Stomach smooth muscle (tissue), 2 donors: ENCODE data around the gene THOC6.

Source experiments
- H3K27ac ChIP-seq: one replicate; pipeline ENCODE4 v1.7.0; 2013; ENCODE audit warnings: mild to moderate bottlenecking, low read length, inconsistent platforms
- H3K27me3 ChIP-seq, 2 donors: one replicate each; pipeline ENCODE4 v1.7.0; 2013; ENCODE audit warnings: low read length in 2 of 2; ENCODE audit not compliant: insufficient read depth in 2 of 2, control insufficient read depth in 1 of 2
- H3K36me3 ChIP-seq, 2 donors: one replicate each; pipeline ENCODE4 v1.7.0; 2013; ENCODE audit warnings: low read length in 2 of 2; ENCODE audit not compliant: control insufficient read depth in 2 of 2, insufficient read depth in 2 of 2
- H3K4me1 ChIP-seq: one replicate; pipeline ENCODE4 v1.7.0; 2013; ENCODE audit warnings: low read length; ENCODE audit not compliant: control insufficient read depth, insufficient read depth
- H3K4me3 ChIP-seq, 2 donors: one replicate each; pipeline ENCODE4 v1.7.0; 2013; ENCODE audit warnings: low read length in 2 of 2
- H3K9ac ChIP-seq, 2 donors: one replicate each; pipeline ENCODE4 v1.7.0; 2013; ENCODE audit warnings: low read length in 2 of 2, mild to moderate bottlenecking in 1 of 2
- H3K9me3 ChIP-seq, 2 donors: one replicate each; pipeline ENCODE4 v1.7.0; 2013; ENCODE audit warnings: low read length in 2 of 2; ENCODE audit not compliant: control insufficient read depth in 2 of 2
- donor health status: healthy.
- donor health status: Pancreatic carcinoma.

The THOC6 gene

GRCh38 chr16:3058139-3059030 lies 34.5 kb downstream of the THOC6 start:
- no peaks in the 10 kb centered on the region for H3K9me3 ChIP-seq

DNA sequence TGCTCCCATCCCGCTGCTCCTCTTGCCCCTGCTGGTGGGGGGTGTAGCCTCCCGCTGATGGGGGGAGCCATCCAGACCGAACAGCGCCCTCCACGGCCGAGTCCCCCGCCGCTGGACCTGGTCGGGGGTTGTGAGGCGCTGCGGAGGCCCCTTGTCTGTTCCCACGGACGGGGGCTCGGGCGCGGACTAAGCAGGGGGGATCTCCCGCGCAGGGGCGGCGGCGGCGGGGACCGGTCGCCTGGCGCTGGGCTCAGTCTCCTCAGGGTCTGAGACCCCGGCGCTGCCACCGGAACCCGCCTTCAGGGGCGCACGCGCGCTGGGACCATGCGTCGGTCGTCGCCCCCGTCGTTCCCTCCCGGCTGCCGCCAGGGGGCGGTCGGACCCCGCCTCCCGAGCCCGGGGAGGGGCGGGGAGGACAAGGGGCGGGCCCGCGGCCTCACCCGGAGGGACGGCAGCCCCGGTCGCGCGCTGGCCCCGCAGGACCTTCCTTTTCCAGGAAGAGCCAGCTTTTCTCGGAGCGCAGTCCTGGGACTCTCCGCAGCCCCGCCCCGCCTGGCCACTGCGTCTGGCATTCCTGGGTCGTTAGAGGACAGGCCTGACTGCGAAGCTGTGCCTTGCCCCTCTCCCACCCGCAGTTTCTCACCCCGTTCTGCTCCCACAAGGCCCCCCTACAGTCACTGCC lies 35.3 kb downstream of the THOC6 start:
- peak overlapping the region; percentile 41 for H3K27ac ChIP-seq
- peak overlapping the region; percentile 60 to 72 for H3K9ac ChIP-seq
- peak overlapping the region; percentile 75 to 78 for H3K4me3 ChIP-seq
- peaks cover 19% of the 10 kb centered on the region for H3K4me1 ChIP-seq
- H3K9me3 ChIP-seq: no peaks in the 10 kb centered on the region
- no peaks in the 10 kb centered on the region for H3K36me3 ChIP-seq
- peaks cover 0 to 7% of the 10 kb centered on the region in 2 donors for H3K27me3 ChIP-seq

More at GRCh38 chr16:3058139-3059030, 34.5 kb downstream of the THOC6 start:
- Histone ChIP-seq H3K27me3 (peaks cover 0 to 7% of the 10 kb centered on the region in 2 donors), H3K4me3 (peak overlapping the region; percentile 75 to 78), H3K4me1 (peaks cover 19% of the 10 kb centered on the region), H3K9ac (peak overlapping the region; percentile 60), H3K27ac (no peak overlapping the region), H3K36me3 (no peaks in the 10 kb centered on the region)

DNA sequence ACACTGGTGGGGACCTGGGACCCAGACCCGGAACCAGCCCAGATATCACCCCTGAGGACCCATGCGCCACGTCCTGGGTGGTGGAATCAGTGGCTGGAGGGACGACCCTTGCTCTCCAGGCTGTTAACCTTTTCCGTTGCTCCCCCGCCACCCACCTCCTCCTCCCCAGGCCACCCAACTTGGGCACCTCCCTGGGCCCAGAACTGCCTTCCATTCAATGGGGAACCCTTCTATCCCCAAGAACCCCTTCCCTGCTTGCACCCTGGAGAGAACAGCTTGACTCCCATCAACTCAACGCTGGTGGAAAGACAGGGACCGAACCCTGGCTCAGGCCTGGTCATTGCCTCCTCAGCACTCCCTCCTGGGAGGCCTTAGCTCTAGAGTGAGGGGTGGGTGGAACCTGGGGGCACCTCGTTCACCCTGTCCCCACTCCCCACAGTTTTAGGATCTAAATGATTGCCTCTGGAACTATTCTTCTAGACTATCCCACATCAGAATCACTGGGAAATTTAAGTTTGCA lies 35.9 kb downstream of the THOC6 start:
- no peaks in the 10 kb centered on the region for H3K9me3 ChIP-seq
- no peaks in the 10 kb centered on the region for H3K36me3 ChIP-seq
- peaks cover 0 to 7% of the 10 kb centered on the region in 2 donors for H3K27me3 ChIP-seq
- H3K9ac ChIP-seq: peak overlapping the region; percentile 60 to 72
- peaks cover 19% of the 10 kb centered on the region for H3K4me1 ChIP-seq
- peak overlapping the region; percentile 75 to 78 for H3K4me3 ChIP-seq
- peak overlapping the region; percentile 41 for H3K27ac ChIP-seq

DNA sequence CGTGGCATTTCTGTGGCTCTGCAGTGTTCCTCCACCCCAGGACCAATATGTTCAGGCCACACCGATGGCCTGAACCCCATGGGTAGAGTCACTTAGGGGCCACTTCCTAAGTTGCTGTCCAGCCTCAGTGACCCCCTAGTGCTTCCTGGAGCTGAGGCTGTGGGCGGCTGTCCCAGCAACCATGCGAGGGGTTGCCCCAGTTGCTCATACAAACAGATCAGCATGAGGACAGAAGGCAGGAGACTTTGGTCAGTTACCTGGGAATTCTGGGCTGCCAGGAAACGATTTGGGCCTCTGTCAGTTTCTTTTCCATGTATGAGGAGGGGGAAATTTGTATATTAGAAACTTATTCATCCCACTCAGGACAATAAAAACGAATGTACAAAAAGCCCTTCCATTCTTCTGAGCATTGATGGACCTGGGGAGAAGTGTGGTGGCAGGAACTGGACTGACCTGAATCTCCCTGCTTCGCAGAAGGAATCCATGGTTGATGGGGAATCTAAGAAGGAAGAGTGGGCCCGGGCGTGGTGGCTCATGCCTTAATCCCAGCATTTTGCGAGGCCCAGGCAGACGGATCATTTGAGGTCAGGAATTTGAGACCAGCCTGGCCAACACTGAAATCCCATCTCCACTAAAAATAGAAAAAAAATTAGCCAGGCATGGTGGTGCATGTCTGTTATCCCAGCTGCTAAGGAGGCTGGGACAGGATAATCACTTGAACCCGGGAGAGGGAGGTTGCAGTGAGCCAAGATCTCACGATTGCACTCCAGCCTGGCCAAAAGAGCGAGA lies 36.7 kb downstream of the THOC6 start:
- H3K27me3 ChIP-seq: peaks cover 3 to 7% of the 10 kb centered on the region in 2 donors
- H3K4me1 ChIP-seq: peaks cover 27% of the 10 kb centered on the region
- H3K27ac ChIP-seq: no peak overlapping the region
- H3K4me3 ChIP-seq: no peak overlapping the region
- peak overlapping the region in 1 of 2 donors; percentile 9 for H3K9ac ChIP-seq
- no peaks in the 10 kb centered on the region for H3K9me3 ChIP-seq
- H3K36me3 ChIP-seq: no peaks in the 10 kb centered on the region

- H3K9me3 ChIP-seq: no peaks in the 10 kb centered on the region
- H3K4me3 ChIP-seq: no peak overlapping the region
- no peaks in the 10 kb centered on the region for H3K36me3 ChIP-seq
- peaks cover 32% of the 10 kb centered on the region for H3K4me1 ChIP-seq
- no peak overlapping the region for H3K9ac ChIP-seq
- H3K27me3 ChIP-seq: peaks cover 3 to 7% of the 10 kb centered on the region in 2 donors
- no peak overlapping the region for H3K27ac ChIP-seq
These were observed 38.7 kb downstream of the THOC6 start for GRCh38 chr16:3062553-3062952.

DNA sequence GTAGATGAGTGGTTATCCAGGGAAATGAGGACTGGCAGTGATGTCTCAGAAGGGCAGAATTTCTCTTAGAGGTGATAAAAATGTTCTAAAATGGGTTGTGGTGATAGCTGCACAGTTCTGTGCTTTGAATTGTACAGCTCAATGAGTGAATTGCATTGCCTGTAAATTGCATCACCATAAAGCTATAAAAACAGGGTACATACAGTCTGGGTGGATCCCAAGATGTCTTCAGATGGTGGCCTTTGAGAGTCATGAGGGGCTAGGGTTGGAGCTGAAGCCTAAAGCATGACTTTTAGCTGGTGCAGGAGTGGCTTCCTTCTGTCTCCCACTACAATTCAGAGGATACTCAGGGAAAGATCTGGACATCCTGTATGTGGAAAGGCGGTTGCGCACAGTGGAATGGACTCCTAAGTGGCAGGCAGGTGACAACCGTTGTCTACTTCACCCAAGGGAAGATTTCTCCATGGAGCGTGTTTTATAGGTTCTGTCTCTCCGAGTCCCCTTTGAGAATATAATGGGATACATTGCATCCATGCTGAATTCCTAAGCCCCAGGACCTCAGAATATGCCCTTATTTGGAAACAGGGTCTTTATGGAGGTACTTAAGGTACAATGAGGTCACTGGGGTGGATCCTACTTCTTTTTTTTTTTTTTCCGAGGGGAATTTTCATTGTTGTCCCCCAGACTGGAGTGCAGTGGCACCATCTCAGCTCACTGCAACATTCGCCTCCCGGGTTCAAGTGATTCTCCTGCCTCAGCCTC lies 40.0 kb downstream of the THOC6 start:
- peaks cover 2 to 3% of the 10 kb centered on the region in 2 donors for H3K27me3 ChIP-seq
- no peak overlapping the region for H3K4me3 ChIP-seq
- H3K27ac ChIP-seq: no peak overlapping the region
- H3K9me3 ChIP-seq: no peaks in the 10 kb centered on the region
- H3K9ac ChIP-seq: no peak overlapping the region
- no peaks in the 10 kb centered on the region for H3K36me3 ChIP-seq
- peaks cover 24% of the 10 kb centered on the region for H3K4me1 ChIP-seq

GRCh38 chr16:3065069-3065741 lies 41.4 kb downstream of the THOC6 start, which contains the start of gene IL32:
IL32 (plus strand) TSS chr16:3065640; CDS start chr16:3065812, 172 bp downstream.
- Histone ChIP-seq H3K4me3 (peak within 1 kb of the TSS; percentile 22 to 71), H3K36me3 (no peaks in the 10 kb centered on the region), H3K9ac (peak within 1 kb of the TSS; percentile 22 to 62), H3K4me1 (peaks cover 15% of the 10 kb centered on the region), H3K27ac (peak within 1 kb of the TSS; percentile 46), H3K9me3 (no peaks in the 10 kb centered on the region), H3K27me3 (peaks cover 0 to 3% of the 10 kb centered on the region in 2 donors)

DNA sequence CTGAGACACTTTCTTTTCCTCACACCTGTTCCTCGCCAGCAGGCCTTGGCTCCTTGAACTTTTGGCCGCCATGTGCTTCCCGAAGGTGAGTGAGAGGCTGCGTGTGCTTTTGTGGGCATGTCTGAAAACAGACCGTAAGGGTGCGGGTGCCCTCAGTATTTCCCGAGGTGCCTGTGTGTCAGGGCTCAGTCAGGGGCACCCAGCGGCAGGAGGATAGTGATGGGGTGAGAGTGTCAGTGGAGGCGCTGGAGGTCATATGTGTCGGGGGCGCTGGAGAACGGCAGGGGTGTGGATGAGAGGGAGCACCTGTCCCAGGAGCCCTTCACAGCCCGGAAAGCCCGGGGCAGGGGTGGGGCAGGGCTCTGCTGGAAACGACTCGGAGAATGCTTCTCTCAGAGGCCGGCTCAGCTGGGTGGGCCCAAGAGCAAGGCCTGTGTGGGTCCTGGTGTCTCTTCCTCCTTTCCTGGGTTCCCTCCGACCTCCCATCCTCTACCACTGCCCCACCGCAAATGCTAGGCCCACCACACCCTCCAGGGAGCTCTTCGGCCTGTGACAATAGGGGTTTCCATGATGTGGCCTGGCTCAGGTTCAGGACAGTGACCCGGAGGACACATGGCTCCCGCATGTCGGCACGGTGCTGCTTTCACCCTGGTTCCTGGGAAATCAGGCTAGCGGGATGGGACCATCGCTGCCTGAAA lies 42.1 kb downstream of the THOC6 start:
- H3K9me3 ChIP-seq: no peaks in the 10 kb centered on the region
- H3K27me3 ChIP-seq: peaks cover 0 to 3% of the 10 kb centered on the region in 2 donors
- H3K4me3 ChIP-seq: peak overlapping the region; percentile 22 to 71
- H3K9ac ChIP-seq: peak overlapping the region; percentile 22 to 62
- H3K27ac ChIP-seq: peak overlapping the region; percentile 46
- peaks cover 13% of the 10 kb centered on the region for H3K4me1 ChIP-seq
- H3K36me3 ChIP-seq: no peaks in the 10 kb centered on the region

- peak overlapping the region in 1 of 2 donors; percentile 22 for H3K9ac ChIP-seq
These were observed 42.6 kb downstream of the THOC6 start for GRCh38 chr16:3066440-3066748.

More at GRCh38 chr16:3066440-3066748, 42.6 kb downstream of the THOC6 start:
- Histone ChIP-seq H3K27me3 (peaks cover 0 to 3% of the 10 kb centered on the region in 2 donors), H3K36me3 (no peaks in the 10 kb centered on the region), H3K4me3 (peak overlapping the region; percentile 22 to 71), H3K27ac (no peak overlapping the region), H3K4me1 (peaks cover 13% of the 10 kb centered on the region), H3K9me3 (no peaks in the 10 kb centered on the region)
